Measurements from ENCODE around the gene USP32. TPM values are rescaled to one million over a fixed set of nuclear protein-coding genes. Genes with fewer than 3 reads are reported as not detected.

Gene USP32
- total RNA-seq, 2 donors from 2014 or later: 54.1 to 74.3 TPM

DNA sequence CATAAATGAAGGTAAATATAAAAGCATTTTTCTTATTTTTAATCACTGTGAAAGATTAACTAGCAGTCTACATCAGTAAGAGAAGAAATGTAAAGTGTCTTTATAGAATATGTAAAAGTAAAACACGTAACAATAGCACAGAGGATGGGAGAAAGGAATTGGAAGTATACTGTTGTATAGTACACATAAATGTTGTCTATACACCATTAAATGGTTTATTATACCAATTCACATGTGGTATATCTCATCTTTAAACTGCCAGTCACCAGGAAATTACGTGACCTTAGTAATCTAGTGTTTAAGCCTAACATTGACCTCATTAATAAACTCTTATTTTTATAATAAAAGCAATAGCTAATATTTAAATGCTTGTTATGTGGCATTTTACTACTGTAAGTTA is 87.4 kb downstream of the USP32 start:
- no peaks in the 10 kb centered on the region for H3K9me3 ChIP-seq (ENCODE audit: control insufficient read depth, low read length)
- H3K27me3 ChIP-seq (ENCODE audit: control insufficient read depth, insufficient read depth, low read length, poor library complexity, severe bottlenecking): no peaks in the 10 kb centered on the region
- TF ChIP-seq, protein P1, sequence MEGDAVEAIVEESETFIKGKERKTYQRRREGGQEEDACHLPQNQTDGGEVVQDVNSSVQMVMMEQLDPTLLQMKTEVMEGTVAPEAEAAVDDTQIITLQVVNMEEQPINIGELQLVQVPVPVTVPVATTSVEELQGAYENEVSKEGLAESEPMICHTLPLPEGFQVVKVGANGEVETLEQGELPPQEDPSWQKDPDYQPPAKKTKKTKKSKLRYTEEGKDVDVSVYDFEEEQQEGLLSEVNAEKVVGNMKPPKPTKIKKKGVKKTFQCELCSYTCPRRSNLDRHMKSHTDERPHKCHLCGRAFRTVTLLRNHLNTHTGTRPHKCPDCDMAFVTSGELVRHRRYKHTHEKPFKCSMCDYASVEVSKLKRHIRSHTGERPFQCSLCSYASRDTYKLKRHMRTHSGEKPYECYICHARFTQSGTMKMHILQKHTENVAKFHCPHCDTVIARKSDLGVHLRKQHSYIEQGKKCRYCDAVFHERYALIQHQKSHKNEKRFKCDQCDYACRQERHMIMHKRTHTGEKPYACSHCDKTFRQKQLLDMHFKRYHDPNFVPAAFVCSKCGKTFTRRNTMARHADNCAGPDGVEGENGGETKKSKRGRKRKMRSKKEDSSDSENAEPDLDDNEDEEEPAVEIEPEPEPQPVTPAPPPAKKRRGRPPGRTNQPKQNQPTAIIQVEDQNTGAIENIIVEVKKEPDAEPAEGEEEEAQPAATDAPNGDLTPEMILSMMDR (conservative IDR thresholded peaks at IDR 0.05): no peak
- Mint-ChIP-seq H3K4me1 (peaks cover 5% of the 10 kb centered on the region), H3K4me3 (no peak overlapping the region), H3K36me3 (ENCODE audit: low read depth) (peaks cover 12% of the 10 kb centered on the region), H3K27ac (no peak overlapping the region), H3K9me3 (no peaks in the 10 kb centered on the region), H3K27me3 (ENCODE audit: insufficient read depth) (no peaks in the 10 kb centered on the region)
- no peak overlapping the region for H3K9ac ChIP-seq (ENCODE audit: extremely low read depth, low read length, poor library complexity, severe bottlenecking)
- H3K36me3 ChIP-seq (ENCODE audit: control insufficient read depth, insufficient read depth, low read length): peaks cover 9% of the 10 kb centered on the region
- DNase-seq: no peak
- H3K4me3 ChIP-seq (ENCODE audit: low read length): no peak overlapping the region
- H3K27ac ChIP-seq (ENCODE audit: low read depth, low read length): no peak overlapping the region
- no peaks in the 10 kb centered on the region for H3K4me1 ChIP-seq (ENCODE audit: control insufficient read depth, insufficient read depth, low read length)
- WGBS, 2 experiments (ENCODE audit: insufficient coverage in 1 of 2, insufficient read length in 1 of 2): 100% methylated on average over 2 of the region's 2 CpGs; no CpG with 5 or more reads in 1 of the 2 experiments

DNA sequence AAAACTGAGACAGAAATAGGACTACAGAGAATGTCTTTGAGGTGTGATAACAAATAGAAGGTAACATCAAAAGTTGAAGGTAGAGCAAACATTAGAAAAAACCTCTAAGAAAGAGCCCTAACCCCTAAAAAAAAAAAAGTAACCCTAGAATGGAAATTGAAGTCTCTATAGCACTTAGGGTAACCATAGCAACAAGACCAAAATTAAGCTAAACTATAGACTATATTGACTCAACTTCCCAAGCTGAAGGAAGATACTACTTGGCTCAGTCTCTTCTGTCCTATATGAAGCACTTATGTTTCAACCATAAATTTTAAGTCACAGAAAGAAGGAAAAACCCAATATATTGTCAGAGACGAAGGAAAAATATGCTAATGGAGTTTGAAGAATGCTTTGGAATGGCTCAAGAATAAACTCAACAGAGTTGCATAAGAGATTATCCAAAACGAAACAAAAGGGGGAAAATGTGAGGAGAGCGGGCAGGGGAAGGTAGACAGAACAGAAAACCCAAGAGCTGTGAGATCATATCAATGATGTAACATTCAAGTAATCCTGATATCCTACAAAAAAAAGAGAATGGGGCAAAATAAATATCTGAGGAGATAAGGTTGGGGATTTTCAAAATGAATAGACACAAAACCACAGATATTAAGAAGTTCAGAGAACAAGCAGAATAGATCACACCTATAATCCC is 88.4 kb downstream of the USP32 start:
- TF ChIP-seq, protein P1 (conservative IDR thresholded peaks at IDR 0.05): no peak
- Mint-ChIP-seq H3K4me1 (peaks cover 5% of the 10 kb centered on the region), H3K27me3 (ENCODE audit: insufficient read depth) (no peaks in the 10 kb centered on the region), H3K4me3 (no peak overlapping the region), H3K27ac (no peak overlapping the region), H3K36me3 (ENCODE audit: low read depth) (peaks cover 6% of the 10 kb centered on the region), H3K9me3 (no peaks in the 10 kb centered on the region)
- H3K27ac ChIP-seq (ENCODE audit: low read depth, low read length): no peak overlapping the region
- no peaks in the 10 kb centered on the region for H3K27me3 ChIP-seq (ENCODE audit: control insufficient read depth, insufficient read depth, low read length, poor library complexity, severe bottlenecking)
- no peak overlapping the region for H3K4me3 ChIP-seq (ENCODE audit: low read length)
- H3K9ac ChIP-seq (ENCODE audit: extremely low read depth, low read length, poor library complexity, severe bottlenecking): no peak overlapping the region
- H3K4me1 ChIP-seq (ENCODE audit: control insufficient read depth, insufficient read depth, low read length): no peaks in the 10 kb centered on the region
- no peak for DNase-seq
- peaks cover 6% of the 10 kb centered on the region for H3K36me3 ChIP-seq (ENCODE audit: control insufficient read depth, insufficient read depth, low read length)
- WGBS, 2 experiments (ENCODE audit: insufficient coverage in 1 of 2, insufficient read length in 1 of 2): 91 to 96% methylated on average over 3 of the region's 3 CpGs
- no peaks in the 10 kb centered on the region for H3K9me3 ChIP-seq (ENCODE audit: control insufficient read depth, low read length)

DNA sequence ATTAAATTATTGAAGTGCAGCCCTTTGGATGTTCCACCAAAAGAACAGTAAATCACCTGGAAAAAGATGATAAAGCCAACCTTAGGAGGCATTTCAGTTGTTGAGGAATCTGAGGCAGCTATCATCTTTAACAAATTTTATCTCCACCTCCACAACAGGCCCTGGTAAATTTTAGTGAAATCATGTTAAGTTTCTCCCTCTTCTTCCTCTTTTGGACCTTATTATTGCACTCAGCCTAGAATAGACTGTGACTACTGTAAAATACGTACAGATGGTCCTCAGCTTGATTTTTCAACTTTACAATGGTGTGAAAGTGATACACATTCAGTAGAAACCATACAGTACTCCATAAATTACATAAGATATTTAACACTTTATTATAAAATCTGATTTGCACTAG is 90.3 kb downstream of the USP32 start:
- Histone ChIP-seq H3K36me3 (ENCODE audit: control insufficient read depth, insufficient read depth, low read length) (peaks cover 6% of the 10 kb centered on the region), H3K9me3 (ENCODE audit: control insufficient read depth, low read length) (no peaks in the 10 kb centered on the region), H3K27me3 (ENCODE audit: control insufficient read depth, insufficient read depth, low read length, poor library complexity, severe bottlenecking) (no peaks in the 10 kb centered on the region), H3K4me3 (ENCODE audit: low read length) (no peak overlapping the region), H3K27ac (ENCODE audit: low read depth, low read length) (no peak overlapping the region), H3K4me1 (ENCODE audit: control insufficient read depth, insufficient read depth, low read length) (no peaks in the 10 kb centered on the region), H3K9ac (ENCODE audit: extremely low read depth, low read length, poor library complexity, severe bottlenecking) (no peak overlapping the region)
- Mint-ChIP-seq H3K36me3 (ENCODE audit: low read depth) (peaks cover 3% of the 10 kb centered on the region), H3K27ac (no peak overlapping the region), H3K27me3 (ENCODE audit: insufficient read depth) (no peaks in the 10 kb centered on the region), H3K4me3 (no peak overlapping the region), H3K4me1 (peaks cover 5% of the 10 kb centered on the region), H3K9me3 (no peaks in the 10 kb centered on the region)
- TF ChIP-seq, protein P1 (conservative IDR thresholded peaks at IDR 0.05): no peak
- no peak for DNase-seq
- 93% methylated on average over 1 of the region's 1 CpG; no CpG with 5 or more reads in 1 of the 2 experiments for WGBS, 2 experiments (ENCODE audit: insufficient coverage in 1 of 2, insufficient read length in 1 of 2)

Measured in endodermal cell (in vitro differentiated cells).